SH-SY5Y (cell line): ENCODE results near the gene TNFSF11.

Source experiments
- GATA2 ChIP-seq: IDR thresholded peaks from 2 replicates; pipeline ENCODE4 v1.6.1; 2011; ENCODE audit warnings: mild to moderate bottlenecking, low read depth, low read length
- GATA3 ChIP-seq: IDR thresholded peaks from 2 replicates; pipeline ENCODE4 v1.6.1; 2011; ENCODE audit warnings: low read depth, mild to moderate bottlenecking, low read length, moderate library complexity

DNA sequence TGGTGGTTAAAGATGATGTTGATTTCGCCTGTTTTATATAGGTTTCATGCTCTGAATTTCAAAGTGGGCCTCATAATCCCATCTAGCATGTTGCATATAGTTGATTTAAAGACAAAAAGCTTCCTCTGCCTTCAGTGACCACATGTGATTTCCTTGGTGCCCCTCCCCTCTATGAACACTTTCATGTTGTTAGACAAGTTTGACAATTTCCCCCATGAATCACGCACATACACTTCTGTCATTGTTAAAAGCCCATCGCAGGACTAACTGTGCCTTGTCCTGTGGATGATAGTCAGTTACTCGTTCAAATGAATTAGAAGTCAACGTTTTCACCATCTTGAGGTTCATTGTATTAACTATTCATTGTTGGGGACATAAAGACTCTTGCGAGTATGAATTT, 6.7 kb downstream of the TNFSF11 start:
- TF ChIP-seq GATA2 = no peak
- no peak for TF ChIP-seq GATA3
